ENCODE data around the gene LCA5. TPM values are rescaled to one million over a fixed set of nuclear protein-coding genes. Genes with fewer than 3 reads are reported as not detected.

The LCA5 gene
- total and polyA plus RNA-seq, 2 donors (not counting 3 experiments of a cell fraction or from before 2014, with no cell fraction given): 0.57 to 4.2 TPM

DNA sequence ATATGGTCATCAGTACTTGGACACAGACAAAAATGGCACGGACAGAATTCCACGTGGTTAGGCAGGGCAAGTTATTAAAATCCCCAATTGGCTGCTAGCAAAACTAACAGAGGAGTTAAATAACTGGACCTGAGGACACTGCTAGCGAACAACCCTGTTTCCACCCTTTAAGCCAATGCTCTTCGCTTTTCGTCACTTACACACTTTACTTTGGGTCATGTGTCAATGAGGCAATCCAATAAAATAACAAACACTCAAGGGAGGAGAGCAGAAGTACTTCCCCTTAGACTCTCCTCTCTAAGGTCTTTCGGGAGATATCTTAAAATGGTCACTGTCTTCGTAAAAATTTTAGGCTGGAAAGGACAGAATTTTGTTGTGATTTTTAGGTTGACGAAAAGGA, 68.6 kb downstream of the LCA5 start:
- dilution Hi-C loops (cut with MboI; ENCODE audit: extremely low pct_ligation_motif_present, low sequenced_read_pairs) (no loop called here), intact Hi-C loops (cut with micrococcal nuclease) (loop anchor here (2.0 to 10.0 kb wide), 4 partner anchors 91 to 2004 kb away; partner anchors contain the start of gene HTR1B)
- Histone ChIP-seq H3K79me2 (ENCODE audit: control insufficient read depth, insufficient read depth, low read length) (no peaks in the 10 kb centered on the region), H3K9ac (replicated peaks; ENCODE audit: extremely low read depth, insufficient read depth, low read length) (no peak overlapping the region), H3K36me3 (ENCODE audit: control insufficient read depth in 2 of 2, extremely low read depth in 1 of 2, insufficient read depth in 2 of 2, low read length in 2 of 2) (no peaks in the 10 kb centered on the region), H3K4me3 (replicated peaks in 1 of 3; ENCODE audit: insufficient read depth in 1 of 3, low read depth in 1 of 3, low read length in 3 of 3) (no peak overlapping the region), H3K27me3 (ENCODE audit: control insufficient read depth in 2 of 2, insufficient read depth in 2 of 2, low read length in 2 of 2) (no peaks in the 10 kb centered on the region), H4K20me1 (replicated peaks; ENCODE audit: control insufficient read depth, extremely low read depth, insufficient read depth, low read length) (no peaks in the 10 kb centered on the region), H3K4me1 (ENCODE audit: control insufficient read depth, extremely low read depth, insufficient read depth, low read length) (peaks cover 7% of the 10 kb centered on the region), H3K4me2 (ENCODE audit: insufficient read depth, low read length) (no peak overlapping the region), H3K27ac (ENCODE audit: insufficient read depth, low read depth, low read length) (no peak overlapping the region), H3K9me1 (replicated peaks; ENCODE audit: control insufficient read depth, extremely low read depth, insufficient read depth, low read length) (no peaks in the 10 kb centered on the region), H2AFZ (ENCODE audit: low read depth, low read length) (no peak overlapping the region), H3K9me3 (replicated peaks; ENCODE audit: control insufficient read depth, insufficient read depth, low read length) (no peaks in the 10 kb centered on the region)
- POLR2A ChIA-PET: no interaction called here
- TF ChIP-seq POLR2AphosphoS5 (IDR thresholded peaks at IDR 0.05; ENCODE audit: insufficient read depth, low read depth, low read length) (no peak), FOS (IDR thresholded peaks at IDR 0.05; ENCODE audit: borderline replicate concordance, insufficient read depth, low read length) (no peak), MYC (IDR thresholded peaks at IDR 0.05; ENCODE audit: low read depth, low read length) (no peak), CTCF (IDR thresholded peaks at IDR 0.05; ENCODE audit: extremely low read depth in 1 of 2, insufficient read depth in 1 of 2, low read depth in 1 of 2, low read length in 2 of 2) (no peak), MAX (IDR thresholded peaks at IDR 0.05; ENCODE audit: insufficient read depth, insufficient read length) (no peak), JUN (IDR thresholded peaks at IDR 0.05; ENCODE audit: borderline replicate concordance, insufficient read depth, insufficient read length, low read depth) (no peak), POLR2A (IDR thresholded peaks at IDR 0.05; ENCODE audit: low read depth, low read length) (no peak), GATA2 (IDR thresholded peaks at IDR 0.05; ENCODE audit: insufficient read depth, insufficient read length, low read depth, low read length) (no peak), EZH2 (IDR thresholded peaks at IDR 0.05; ENCODE audit: borderline replicate concordance, low read depth, low read length, severe bottlenecking) (no peak)
- CTCF ChIA-PET: interaction anchor here (0.9 to 2.3 kb wide), 2 partner anchors 204 to 218 kb away, joined by 3 to 11 read pairs; no protein-coding TSS in a partner anchor
- no peak for FAIRE-seq
- DNase-seq (ENCODE audit: low read depth, low spot score): no peak
- no TSS peak for BruUV-seq (replicated peaks)

All from endothelial cell of umbilical vein (primary cell).